T-helper 17 cell (primary cell): ENCODE results near the gene DR1. TPM values are rescaled to one million over a fixed set of nuclear protein-coding genes. Genes with fewer than 3 reads are reported as not detected.
"Not testable (repeated sequence)": the region's sequence is repeated elsewhere in the genome, so short reads cannot be mapped to it uniquely, and the experiment has no call there.

Source experiments
- ATAC-seq: fragments of 150-1000 bp; cut with Tn5 transposase; 2 replicates; pipeline ENCODE4 v1.10.0; 2021; ENCODE audit warnings: mild to moderate bottlenecking, moderate library complexity
- DNase-seq, 3 donors: peaks; one replicate each; pipeline versions ENCODE4 v3.0.0 to v3.0.0-alpha.2; 2020 to 2021
- H3K9me3 ChIP-seq: one replicate; pipeline ENCODE4 v1.7.0; 2013; ENCODE audit warnings: low read length, mild to moderate bottlenecking; ENCODE audit not compliant: control insufficient read depth, poor library complexity, severe bottlenecking
- H3K27ac Mint-ChIP-seq: one replicate; pipeline ENCODE4 v1.8.0; 2022; ENCODE audit warnings: mild to moderate bottlenecking, moderate library complexity, mixed read lengths
- H3K27me3 Mint-ChIP-seq: one replicate; pipeline ENCODE4 v1.8.0; 2022; ENCODE audit warnings: mixed read lengths
- H3K36me3 Mint-ChIP-seq: one replicate; pipeline ENCODE4 v1.8.0; 2022; ENCODE audit warnings: low read depth, mixed read lengths
- H3K4me1 Mint-ChIP-seq: one replicate; pipeline ENCODE4 v1.8.0; 2022; ENCODE audit warnings: mild to moderate bottlenecking, mixed read lengths
- H3K4me3 Mint-ChIP-seq: one replicate; pipeline ENCODE4 v1.8.0; 2022; ENCODE audit warnings: mild to moderate bottlenecking, moderate library complexity, mixed read lengths
- total RNA-seq, 4 donors: library from RNA in 2 of 4; stranded (reverse) in 2 of 4; gene quantifications; one replicate each; pipeline ENCODE4 v1.2.3 and lab custom pipeline; 2022 to 2026

Gene DR1
- total RNA-seq, 2 donors from 2014 or later = 58.9 to 75.1 TPM

- Mint-ChIP-seq H3K4me3 (no peak overlapping the region), H3K27me3 (no peaks in the 10 kb centered on the region), H3K4me1 (no peaks in the 10 kb centered on the region), H3K36me3 (peaks cover 3% of the 10 kb centered on the region), H3K27ac (no peak overlapping the region)
- no peak for ATAC-seq
- no peaks in the 10 kb centered on the region for H3K9me3 ChIP-seq
- DNase-seq = no peak
These were observed 28.8 kb downstream of the DR1 start for GRCh38 chr1:93374334-93375106.

GRCh38 chr1:93384656-93385055 is 38.9 kb downstream of the DR1 start:
- ATAC-seq (no peak), DNase-seq (no peak)
- peaks cover 7% of the 10 kb centered on the region for H3K9me3 ChIP-seq
- H3K4me1 Mint-ChIP-seq = no peaks in the 10 kb centered on the region
- H3K36me3 Mint-ChIP-seq = no peaks in the 10 kb centered on the region
- no peak overlapping the region for H3K27ac Mint-ChIP-seq
- H3K4me3 Mint-ChIP-seq = no peak overlapping the region
- H3K27me3 Mint-ChIP-seq = peaks cover under 1% of the 10 kb centered on the region

- H3K27ac Mint-ChIP-seq, ATAC-seq, H3K4me3 Mint-ChIP-seq, H3K9me3 ChIP-seq, DNase-seq, H3K4me1 Mint-ChIP-seq, H3K27me3 Mint-ChIP-seq, H3K36me3 Mint-ChIP-seq: not testable (repeated sequence)
These were observed 40.6 kb downstream of the DR1 start for GRCh38 chr1:93386268-93386667.

- Mint-ChIP-seq H3K27ac (no peak overlapping the region), H3K4me1 (no peaks in the 10 kb centered on the region), H3K36me3 (no peaks in the 10 kb centered on the region), H3K27me3 (peaks cover 6% of the 10 kb centered on the region), H3K4me3 (no peak overlapping the region)
- DNase-seq (no peak), ATAC-seq (no peak)
- H3K9me3 ChIP-seq = no peaks in the 10 kb centered on the region
These were observed 48.8 kb downstream of the DR1 start for GRCh38 chr1:93394514-93394913.

GRCh38 chr1:93395195-93395594 is 49.5 kb downstream of the DR1 start:
- no peak overlapping the region for H3K4me3 Mint-ChIP-seq
- ATAC-seq = no peak
- H3K4me1 Mint-ChIP-seq = no peaks in the 10 kb centered on the region
- no peak overlapping the region for H3K27ac Mint-ChIP-seq
- peaks cover under 1% of the 10 kb centered on the region for H3K27me3 Mint-ChIP-seq
- H3K9me3 ChIP-seq = no peaks in the 10 kb centered on the region
- no peak for DNase-seq
- H3K36me3 Mint-ChIP-seq = no peaks in the 10 kb centered on the region

- ATAC-seq = no peak
- Mint-ChIP-seq H3K4me3 (no peak overlapping the region), H3K27me3 (no peaks in the 10 kb centered on the region), H3K4me1 (no peaks in the 10 kb centered on the region), H3K27ac (no peak overlapping the region), H3K36me3 (no peaks in the 10 kb centered on the region)
- no peaks in the 10 kb centered on the region for H3K9me3 ChIP-seq
- DNase-seq = no peak
These were observed 54.1 kb downstream of the DR1 start for GRCh38 chr1:93399781-93400180.

- no peaks in the 10 kb centered on the region for H3K9me3 ChIP-seq
- Mint-ChIP-seq H3K27me3 (no peaks in the 10 kb centered on the region), H3K4me1 (no peaks in the 10 kb centered on the region), H3K36me3 (peaks cover 2% of the 10 kb centered on the region), H3K4me3 (no peak overlapping the region), H3K27ac (no peak overlapping the region)
- no peak for DNase-seq
- no peak for ATAC-seq
These were observed 62.5 kb downstream of the DR1 start for GRCh38 chr1:93408203-93408602.

- H3K27me3 Mint-ChIP-seq = peaks cover 7% of the 10 kb centered on the region
- no peaks in the 10 kb centered on the region for H3K9me3 ChIP-seq
- H3K4me1 Mint-ChIP-seq = peaks cover 3% of the 10 kb centered on the region
- peaks cover 4% of the 10 kb centered on the region for H3K36me3 Mint-ChIP-seq
- ATAC-seq = no peak
- H3K27ac Mint-ChIP-seq = no peak overlapping the region
- no peak overlapping the region for H3K4me3 Mint-ChIP-seq
- no peak for DNase-seq
These were observed 65.3 kb downstream of the DR1 start for GRCh38 chr1:93411000-93411399.

GRCh38 chr1:93414749-93415148 is 69.0 kb downstream of the DR1 start:
- peaks cover 14% of the 10 kb centered on the region for H3K27me3 Mint-ChIP-seq
- peaks cover 2% of the 10 kb centered on the region for H3K36me3 Mint-ChIP-seq
- DNase-seq (no peak), ATAC-seq (no peak)
- no peak overlapping the region for H3K27ac Mint-ChIP-seq
- no peak overlapping the region for H3K4me3 Mint-ChIP-seq
- H3K4me1 Mint-ChIP-seq = peaks cover 3% of the 10 kb centered on the region
- H3K9me3 ChIP-seq = no peaks in the 10 kb centered on the region

GRCh38 chr1:93415296-93415695 is 69.6 kb downstream of the DR1 start:
- ATAC-seq (no peak), DNase-seq (no peak)
- H3K9me3 ChIP-seq = no peaks in the 10 kb centered on the region
- Mint-ChIP-seq H3K4me3 (no peak overlapping the region), H3K36me3 (peaks cover 2% of the 10 kb centered on the region), H3K27ac (no peak overlapping the region), H3K4me1 (peaks cover 3% of the 10 kb centered on the region), H3K27me3 (peaks cover 14% of the 10 kb centered on the region)

GRCh38 chr1:93416183-93416582 is 70.5 kb downstream of the DR1 start:
- H3K4me3 Mint-ChIP-seq = no peak overlapping the region
- H3K27ac Mint-ChIP-seq = no peak overlapping the region
- H3K9me3 ChIP-seq = no peaks in the 10 kb centered on the region
- ATAC-seq = no peak
- peaks cover 3% of the 10 kb centered on the region for H3K4me1 Mint-ChIP-seq
- no peak for DNase-seq
- peaks cover 2% of the 10 kb centered on the region for H3K36me3 Mint-ChIP-seq
- H3K27me3 Mint-ChIP-seq = peaks cover 19% of the 10 kb centered on the region

Other genes starting within 250 kb of the DR1 start
- gene TMED5, start 165.5 kb upstream of the DR1 start, total RNA-seq = 10 to 100 TPM; 47.6 to 55.1 TPM
- gene CCDC18, start 165.2 kb upstream of the DR1 start, total RNA-seq = 10 to 100 TPM in 1 of 2 donors, 1 to 10 TPM in 1; 8.3 to 11.5 TPM
- 1 to 10 TPM; 3.1 to 4.9 TPM for gene FNBP1L, start 102.2 kb downstream of the DR1 start, total RNA-seq